ENCODE measurements around the gene PARP3. TPM values are rescaled to one million over a fixed set of nuclear protein-coding genes. Genes with fewer than 3 reads are reported as not detected.

Gene PARP3
- total RNA-seq, 3 donors from 2014 or later (not counting 1 experiment from before 2014, with no cell fraction given): 4.6 to 7.4 (median 5.6) TPM

GRCh38 chr3:51949121-51949520, 7.0 kb downstream of the PARP3 start:
- H3K27me3 ChIP-seq (ENCODE audit: control insufficient read depth, insufficient read depth, low read length): no peaks in the 10 kb centered on the region
- no peaks in the 10 kb centered on the region for H3K36me3 Mint-ChIP-seq
- H3K9me3 ChIP-seq (ENCODE audit: control insufficient read depth, insufficient read depth, low read length): no peaks in the 10 kb centered on the region
- H3K9me3 Mint-ChIP-seq: no peaks in the 10 kb centered on the region
- no peak overlapping the region for H3K27ac Mint-ChIP-seq
- TF ChIP-seq CTCF (IDR thresholded peaks at IDR 0.05): no peak
- intact Hi-C loops (cut with micrococcal nuclease): no loop called here
- WGBS (ENCODE audit: insufficient coverage): 97% methylated on average over 5 of the region's 5 CpGs
- no peak for ATAC-seq
- peaks cover 3 to 9% of the 10 kb centered on the region in 2 donors for H3K4me1 Mint-ChIP-seq
- H3K36me3 ChIP-seq (ENCODE audit: control insufficient read depth, insufficient read depth, low read length): no peaks in the 10 kb centered on the region
- no peak overlapping the region for H3K27ac ChIP-seq (ENCODE audit: low read length)
- peaks cover 14 to 17% of the 10 kb centered on the region in 2 donors for H3K27me3 Mint-ChIP-seq (ENCODE audit: low read depth in 2 of 2)
- DNase-seq: no peak
- peaks cover 2% of the 10 kb centered on the region for H3K4me1 ChIP-seq (ENCODE audit: control insufficient read depth, insufficient read depth, low read length)
- H3K4me3 ChIP-seq (ENCODE audit: low read length): no peak overlapping the region
- no peak overlapping the region for H3K4me3 Mint-ChIP-seq

- H3K27ac ChIP-seq (ENCODE audit: low read length): no peak overlapping the region
- Mint-ChIP-seq H3K4me3 (no peak overlapping the region), H3K27ac (no peak overlapping the region), H3K9me3 (no peaks in the 10 kb centered on the region), H3K4me1 (peaks cover 0 to 6% of the 10 kb centered on the region in 2 donors), H3K36me3 (no peaks in the 10 kb centered on the region), H3K27me3 (ENCODE audit: low read depth in 2 of 2) (peaks cover 17 to 28% of the 10 kb centered on the region in 2 donors)
- ATAC-seq (no peak), DNase-seq (no peak)
- WGBS (ENCODE audit: insufficient coverage): 94% methylated on average over 2 of the region's 2 CpGs
- intact Hi-C loops (cut with micrococcal nuclease): no loop called here
- TF ChIP-seq CTCF (IDR thresholded peaks at IDR 0.05): no peak
- no peaks in the 10 kb centered on the region for H3K36me3 ChIP-seq (ENCODE audit: control insufficient read depth, insufficient read depth, low read length)
- H3K4me3 ChIP-seq (ENCODE audit: low read length): no peak overlapping the region
- H3K4me1 ChIP-seq (ENCODE audit: control insufficient read depth, insufficient read depth, low read length): peaks cover 5% of the 10 kb centered on the region
- H3K9me3 ChIP-seq (ENCODE audit: control insufficient read depth, insufficient read depth, low read length): no peaks in the 10 kb centered on the region
- H3K27me3 ChIP-seq (ENCODE audit: control insufficient read depth, insufficient read depth, low read length): peaks cover 6% of the 10 kb centered on the region
These were observed 8.7 kb downstream of the PARP3 start for GRCh38 chr3:51950899-51951298.

DNA sequence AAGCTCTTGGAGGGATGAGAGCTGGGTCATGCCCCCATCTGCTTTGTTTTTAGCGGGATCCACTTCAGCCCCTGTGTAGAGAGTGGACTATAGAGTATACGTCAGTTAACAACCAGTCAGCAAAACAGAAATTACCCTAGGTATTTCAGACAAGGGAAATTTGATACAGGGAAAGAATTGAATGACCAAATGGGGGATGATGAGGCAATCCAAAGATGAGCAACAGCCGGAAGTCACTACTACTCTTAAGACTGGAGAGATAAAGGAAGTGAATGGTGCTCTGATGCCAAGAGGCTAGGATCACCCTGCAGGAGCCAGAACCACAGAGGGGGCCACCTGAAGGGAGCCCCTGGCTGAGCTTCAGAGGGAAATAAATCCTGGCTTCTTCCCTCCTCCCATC, 11.3 kb downstream of the PARP3 start:
- H3K4me3 ChIP-seq (ENCODE audit: low read length): no peak overlapping the region
- no peaks in the 10 kb centered on the region for H3K9me3 ChIP-seq (ENCODE audit: control insufficient read depth, insufficient read depth, low read length)
- H3K27ac Mint-ChIP-seq: no peak overlapping the region
- no peak overlapping the region for H3K27ac ChIP-seq (ENCODE audit: low read length)
- H3K4me1 Mint-ChIP-seq: peaks cover 0 to 14% of the 10 kb centered on the region in 2 donors
- TF ChIP-seq CTCF (IDR thresholded peaks at IDR 0.05): no peak
- H3K27me3 Mint-ChIP-seq (ENCODE audit: low read depth in 2 of 2): peaks cover 23 to 35% of the 10 kb centered on the region in 2 donors
- intact Hi-C loops (cut with micrococcal nuclease): no loop called here
- H3K36me3 Mint-ChIP-seq: no peaks in the 10 kb centered on the region
- ATAC-seq (no peak), DNase-seq (no peak)
- no peaks in the 10 kb centered on the region for H3K36me3 ChIP-seq (ENCODE audit: control insufficient read depth, insufficient read depth, low read length)
- H3K4me1 ChIP-seq (ENCODE audit: control insufficient read depth, insufficient read depth, low read length): peaks cover 15% of the 10 kb centered on the region
- 89% methylated on average over 3 of the region's 3 CpGs for WGBS (ENCODE audit: insufficient coverage)
- no peak overlapping the region for H3K4me3 Mint-ChIP-seq
- H3K9me3 Mint-ChIP-seq: no peaks in the 10 kb centered on the region
- H3K27me3 ChIP-seq (ENCODE audit: control insufficient read depth, insufficient read depth, low read length): peaks cover 22% of the 10 kb centered on the region

DNA sequence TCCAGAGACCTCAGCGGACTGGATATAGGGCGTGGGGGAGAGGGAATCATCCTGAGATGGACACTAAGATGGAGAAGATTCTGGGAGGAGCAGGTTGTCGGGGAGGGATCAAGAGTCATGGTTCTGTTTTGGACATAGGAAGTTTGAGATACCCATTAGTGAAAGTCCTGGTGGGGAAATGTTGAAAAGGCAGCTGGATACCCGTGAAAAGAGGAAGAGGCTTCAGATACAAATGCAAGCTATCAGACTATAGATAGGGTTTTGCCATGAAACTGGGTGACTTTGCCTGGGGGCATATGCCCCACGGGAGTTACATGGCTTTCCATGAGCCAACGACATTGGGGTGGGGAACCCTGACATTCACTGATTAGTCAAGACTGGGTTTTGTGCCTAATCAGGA, 11.9 kb downstream of the PARP3 start:
- DNase-seq (no peak), ATAC-seq (no peak)
- Mint-ChIP-seq H3K4me1 (peaks cover 0 to 14% of the 10 kb centered on the region in 2 donors), H3K36me3 (no peaks in the 10 kb centered on the region), H3K4me3 (no peak overlapping the region), H3K27me3 (ENCODE audit: low read depth in 2 of 2) (peaks cover 25 to 36% of the 10 kb centered on the region in 2 donors), H3K27ac (no peak overlapping the region), H3K9me3 (no peaks in the 10 kb centered on the region)
- H3K4me1 ChIP-seq (ENCODE audit: control insufficient read depth, insufficient read depth, low read length): peaks cover 15% of the 10 kb centered on the region
- H3K27ac ChIP-seq (ENCODE audit: low read length): no peak overlapping the region
- no peaks in the 10 kb centered on the region for H3K36me3 ChIP-seq (ENCODE audit: control insufficient read depth, insufficient read depth, low read length)
- 56% methylated on average over 6 of the region's 6 CpGs for WGBS (ENCODE audit: insufficient coverage)
- intact Hi-C loops (cut with micrococcal nuclease): no loop called here
- no peaks in the 10 kb centered on the region for H3K9me3 ChIP-seq (ENCODE audit: control insufficient read depth, insufficient read depth, low read length)
- no peak overlapping the region for H3K4me3 ChIP-seq (ENCODE audit: low read length)
- no peak for TF ChIP-seq CTCF (IDR thresholded peaks at IDR 0.05)
- peaks cover 24% of the 10 kb centered on the region for H3K27me3 ChIP-seq (ENCODE audit: control insufficient read depth, insufficient read depth, low read length)
